Thoracic aorta (tissue), 2 donors: ENCODE data around the gene DPYD. TPM values are rescaled to one million over a fixed set of nuclear protein-coding genes. Genes with fewer than 3 reads are reported as not detected.

Experiments
- ATAC-seq: fragments of 150-250 bp; one replicate; pipeline ENCODE4 v1.8.0; 2017; ENCODE audit warnings: low read depth; ENCODE audit not compliant: insufficient number of reproducible peaks, low FRiP score
- DNase-seq: peaks from one replicate; pipeline ENCODE4 v3.0.0-alpha.2; 2020; ENCODE audit warnings: low spot score
- H3K27ac ChIP-seq, 2 donors: fragments of 200-600 bp; sonication (generic); 1 replicate in 1 of 2; 2 replicates in 1 of 2; pipeline ENCODE4 v1.5.1; 2016; ENCODE audit warnings: mild to moderate bottlenecking in 2 of 2, moderate library complexity in 2 of 2
- H3K27me3 ChIP-seq: fragments of 200-600 bp; sonication (generic); replicated peaks from 2 replicates; pipeline ENCODE4 v1.6.0; 2016; ENCODE audit warnings: mild to moderate bottlenecking; ENCODE audit not compliant: insufficient read depth
- H3K36me3 ChIP-seq: fragments of 200-600 bp; sonication (generic); one replicate; pipeline ENCODE4 v1.5.1; 2016
- H3K4me1 ChIP-seq, 2 donors: fragments of 200-600 bp; sonication (generic); 1 replicate in 1 of 2; 2 replicates in 1 of 2; pipeline versions ENCODE4 v1.5.1 to v1.6.0; 2016; ENCODE audit warnings: low read depth in 2 of 2, mild to moderate bottlenecking in 1 of 2; ENCODE audit not compliant: control insufficient read depth in 1 of 2
- H3K4me3 ChIP-seq: fragments of 200-600 bp; sonication (generic); 2 replicates; pipeline ENCODE4 v1.5.1; 2016; ENCODE audit warnings: mild to moderate bottlenecking
- H3K9me3 ChIP-seq: fragments of 200-600 bp; sonication (generic); 2 replicates; pipeline ENCODE4 v1.5.1; 2016
- CTCF ChIP-seq: fragments of 200-600 bp; sonication (generic); IDR thresholded peaks from one replicate; pipeline ENCODE4 v1.5.1; 2019; ENCODE audit warnings: antibody characterized with exemption
- total RNA-seq, 2 donors: library from RNA; depleted of rRNA; stranded (reverse); fragments of >200 nt; gene quantifications; one replicate each; pipeline versions ENCODE4 v1.1.0 to v1.2.3, GENCODE V29; 2016

DPYD gene
- total RNA-seq, 2 donors from 2014 or later = 29.1 to 44.2 TPM

GRCh38 chr1:97053268-97053667 is 867.6 kb downstream of the DPYD start:
- H3K27ac ChIP-seq = no peak overlapping the region
- H3K9me3 ChIP-seq = no peaks in the 10 kb centered on the region
- no peaks in the 10 kb centered on the region for H3K27me3 ChIP-seq
- no peak for TF ChIP-seq CTCF
- DNase-seq (no peak), ATAC-seq (no peak)
- no peaks in the 10 kb centered on the region for H3K4me1 ChIP-seq
- no peak overlapping the region for H3K4me3 ChIP-seq
- no peaks in the 10 kb centered on the region for H3K36me3 ChIP-seq

DNA sequence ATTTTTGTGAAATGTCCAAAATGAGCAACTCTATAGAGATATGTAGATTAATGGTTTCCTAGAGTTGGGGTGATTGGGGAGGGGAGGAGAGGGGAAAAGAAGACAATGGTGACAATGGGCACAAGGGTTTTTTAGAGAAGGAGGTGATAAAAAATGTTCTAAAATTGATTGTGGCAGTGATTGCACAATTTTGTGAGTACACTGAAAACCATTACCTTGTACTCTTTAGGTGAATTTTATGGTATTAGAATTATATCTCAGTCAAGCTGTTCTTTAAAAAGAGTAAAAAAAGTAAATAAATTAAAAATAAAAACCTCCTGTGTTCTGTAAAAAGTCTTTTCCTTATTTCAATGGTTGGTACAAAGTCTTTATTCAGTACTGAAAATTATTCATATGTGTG is 869.0 kb downstream of the DPYD start:
- H3K9me3 ChIP-seq = no peaks in the 10 kb centered on the region
- no peaks in the 10 kb centered on the region for H3K27me3 ChIP-seq
- no peak for DNase-seq
- no peak overlapping the region for H3K4me3 ChIP-seq
- ATAC-seq = no peak
- no peak overlapping the region for H3K27ac ChIP-seq
- no peak for TF ChIP-seq CTCF
- no peaks in the 10 kb centered on the region for H3K4me1 ChIP-seq
- H3K36me3 ChIP-seq = no peaks in the 10 kb centered on the region

DNA sequence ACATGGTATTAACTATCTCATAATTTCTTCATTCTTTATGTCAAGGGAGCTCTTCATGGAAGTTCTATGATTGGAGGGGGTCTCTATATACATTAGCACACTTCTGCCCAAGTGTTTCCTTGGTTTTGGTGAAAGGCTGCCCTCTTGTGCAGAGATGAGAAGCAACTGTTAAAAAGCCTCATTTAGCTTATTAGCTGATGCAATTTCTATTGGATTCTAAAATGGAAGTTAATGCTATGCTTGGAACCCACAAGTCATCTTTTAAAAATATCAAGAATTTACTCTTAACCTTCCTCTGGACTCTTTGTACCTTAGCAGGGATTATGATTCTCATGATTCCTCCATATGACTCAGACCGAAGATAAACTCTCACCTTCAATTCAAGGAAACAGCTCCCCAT is 870.3 kb downstream of the DPYD start:
- no peak for TF ChIP-seq CTCF
- Histone ChIP-seq H3K4me3 (no peak overlapping the region), H3K27ac (no peak overlapping the region), H3K27me3 (no peaks in the 10 kb centered on the region), H3K9me3 (no peaks in the 10 kb centered on the region), H3K4me1 (no peaks in the 10 kb centered on the region), H3K36me3 (no peaks in the 10 kb centered on the region)
- DNase-seq = no peak
- ATAC-seq = no peak

DNA sequence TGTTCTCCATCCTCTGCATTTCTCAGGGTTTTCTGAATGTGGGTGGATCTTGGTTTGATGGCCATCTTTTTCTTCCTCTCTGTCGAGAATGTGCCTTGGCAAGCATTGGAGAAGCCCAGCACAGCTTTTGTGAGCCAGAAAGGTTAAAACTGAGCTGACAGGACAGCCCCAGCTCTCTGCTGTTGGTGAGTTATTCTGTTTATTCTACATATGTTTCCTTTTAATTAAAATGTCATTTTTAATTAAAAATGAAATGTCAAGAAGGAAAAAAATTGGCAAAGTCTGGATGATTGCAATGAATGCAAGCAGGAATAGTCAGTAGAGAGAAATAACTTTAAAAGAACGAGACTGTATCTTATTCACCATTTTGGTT is 873.4 kb downstream of the DPYD start:
- Histone ChIP-seq H3K27ac (no peak overlapping the region), H3K27me3 (no peaks in the 10 kb centered on the region), H3K9me3 (peaks cover 6% of the 10 kb centered on the region), H3K36me3 (no peaks in the 10 kb centered on the region), H3K4me3 (no peak overlapping the region), H3K4me1 (no peaks in the 10 kb centered on the region)
- DNase-seq (no peak), ATAC-seq (no peak)
- TF ChIP-seq CTCF = no peak

DNA sequence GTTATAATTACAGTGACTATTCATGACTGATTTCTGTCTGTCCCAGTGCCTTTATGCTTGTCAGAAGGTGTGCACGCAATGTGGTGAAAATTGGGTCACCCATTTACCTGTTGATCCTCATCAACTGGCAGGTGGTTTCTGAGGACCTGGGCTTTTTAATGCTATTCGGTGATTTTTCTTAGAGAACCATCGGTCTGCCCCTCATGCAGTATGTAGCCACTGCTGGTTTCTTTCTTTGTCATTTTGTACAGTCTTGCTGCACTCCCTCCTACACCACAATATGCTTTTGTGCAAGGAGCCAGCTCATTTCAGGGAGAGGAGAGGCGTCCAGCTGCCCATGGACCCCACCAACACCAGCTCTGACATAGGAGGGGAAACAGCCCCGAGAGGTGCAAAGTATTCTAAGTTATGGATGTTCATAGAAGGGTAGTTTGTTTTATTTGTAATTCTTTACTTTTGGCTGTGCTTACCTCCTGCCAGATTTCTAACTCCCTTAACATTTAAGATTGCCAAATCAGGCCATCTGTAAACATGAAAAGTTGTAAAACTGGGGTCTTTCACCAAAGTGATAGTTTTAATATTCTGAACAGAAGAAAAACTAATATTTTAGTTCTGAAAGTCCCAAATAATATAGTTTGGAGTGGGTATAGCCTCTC is 873.9 kb downstream of the DPYD start:
- H3K9me3 ChIP-seq = peaks cover 6% of the 10 kb centered on the region
- DNase-seq = no peak
- no peaks in the 10 kb centered on the region for H3K27me3 ChIP-seq
- no peak for ATAC-seq
- H3K4me1 ChIP-seq = no peaks in the 10 kb centered on the region
- no peak for TF ChIP-seq CTCF
- H3K4me3 ChIP-seq = no peak overlapping the region
- no peak overlapping the region for H3K27ac ChIP-seq
- H3K36me3 ChIP-seq = no peaks in the 10 kb centered on the region
